NCI-H1694 treated with DMSO at 0.1 percent for 48 hours (cell line): ENCODE data around the gene USP24.
A peak's percentile ranks its signal among the peaks of the same experiment; 100 is the strongest.
"Not testable (repeated sequence)": the region's sequence is repeated elsewhere in the genome, so short reads cannot be mapped to it uniquely, and the experiment has no call there.

ENCODE experiments used
- DNase-seq: peaks from one replicate; lab custom pipeline; 2025; lab: John Stamatoyannopoulos, UW

Gene USP24

GRCh38 chr1:55118651-55119329, 96.4 kb downstream of the USP24 start:
- no peak for DNase-seq

- no peak for DNase-seq
These were observed 97.2 kb downstream of the USP24 start for GRCh38 chr1:55117941-55118340.

- DNase-seq: not testable (repeated sequence)
These were observed 106.2 kb downstream of the USP24 start for GRCh38 chr1:55109005-55109404.

- DNase-seq: no peak
These were observed 108.1 kb downstream of the USP24 start for GRCh38 chr1:55107101-55107500.

- DNase-seq: no peak
These were observed 111.3 kb downstream of the USP24 start for GRCh38 chr1:55103891-55104290.

GRCh38 chr1:55095095-55095494, 120.1 kb downstream of the USP24 start:
- no peak for DNase-seq

- DNase-seq: no peak
These were observed 122.7 kb downstream of the USP24 start for GRCh38 chr1:55092475-55092874.

- DNase-seq: no peak
These were observed 125.5 kb downstream of the USP24 start for GRCh38 chr1:55089683-55090082.

GRCh38 chr1:55088413-55088812, 126.8 kb downstream of the USP24 start:
- DNase-seq: no peak

GRCh38 chr1:55087439-55087838, 127.7 kb downstream of the USP24 start:
- no peak for DNase-seq

GRCh38 chr1:55084257-55084656, 130.9 kb downstream of the USP24 start:
- no peak for DNase-seq

- DNase-seq: no peak
These were observed 133.3 kb downstream of the USP24 start for GRCh38 chr1:55081905-55082296.

- no peak for DNase-seq
These were observed 133.8 kb downstream of the USP24 start for GRCh38 chr1:55081188-55081904.

- DNase-seq: no peak
These were observed 135.5 kb downstream of the USP24 start for GRCh38 chr1:55079651-55080050.

- DNase-seq: peak; percentile 86
These were observed 136.7 kb downstream of the USP24 start for GRCh38 chr1:55078470-55078869.

- no peak for DNase-seq
These were observed 138.8 kb downstream of the USP24 start for GRCh38 chr1:55076356-55076755.

GRCh38 chr1:55074455-55074854, 140.7 kb downstream of the USP24 start:
- no peak for DNase-seq

GRCh38 chr1:55073187-55073916, 141.8 kb downstream of the USP24 start:
- DNase-seq: no peak

- DNase-seq: peak; percentile 68
These were observed 143.7 kb downstream of the USP24 start for GRCh38 chr1:55071477-55071876.

- DNase-seq: peak; percentile 72
These were observed 144.6 kb downstream of the USP24 start for GRCh38 chr1:55070293-55071164.

- no peak for DNase-seq
These were observed 145.9 kb downstream of the USP24 start for GRCh38 chr1:55069280-55069679.

- no peak for DNase-seq
These were observed 146.5 kb downstream of the USP24 start for GRCh38 chr1:55068638-55069037.
